Ishikawa (cell line): Measurements from ENCODE around the gene RASD2.

Source experiments
- EGR1 ChIP-seq: IDR thresholded peaks from 2 replicates; pipeline ENCODE4 v1.6.1; 2012
- EP300 ChIP-seq: IDR thresholded peaks from 2 replicates; pipeline ENCODE4 v1.6.1; 2012; ENCODE audit warnings: borderline replicate concordance
- RAD21 ChIP-seq: IDR thresholded peaks from 2 replicates; pipeline ENCODE4 v1.6.1; 2012; ENCODE audit warnings: low read depth
- TAF1 ChIP-seq: IDR thresholded peaks from 2 replicates; pipeline ENCODE4 v1.6.1; 2012; ENCODE audit warnings: low read depth, mild to moderate bottlenecking
- TCF12 ChIP-seq: IDR thresholded peaks from 2 replicates; pipeline ENCODE4 v1.6.1; 2012; ENCODE audit warnings: low read depth
- USF1 ChIP-seq: IDR thresholded peaks from 2 replicates; pipeline ENCODE4 v1.6.1; 2012
- ZBTB7A ChIP-seq: IDR thresholded peaks from 2 replicates; pipeline ENCODE4 v1.6.1; 2012; ENCODE audit warnings: low read depth
- TF ChIP-seq, protein P1 (sequence below): IDR thresholded peaks from 2 replicates; pipeline ENCODE4 v1.6.1; 2012; ENCODE audit warnings: low read depth, mild to moderate bottlenecking
- TF ChIP-seq, protein P2 (sequence below): IDR thresholded peaks from 2 replicates; pipeline ENCODE4 v1.6.1; 2012

- TF ChIP-seq USF1, result no peak
- TF ChIP-seq, protein P1, sequence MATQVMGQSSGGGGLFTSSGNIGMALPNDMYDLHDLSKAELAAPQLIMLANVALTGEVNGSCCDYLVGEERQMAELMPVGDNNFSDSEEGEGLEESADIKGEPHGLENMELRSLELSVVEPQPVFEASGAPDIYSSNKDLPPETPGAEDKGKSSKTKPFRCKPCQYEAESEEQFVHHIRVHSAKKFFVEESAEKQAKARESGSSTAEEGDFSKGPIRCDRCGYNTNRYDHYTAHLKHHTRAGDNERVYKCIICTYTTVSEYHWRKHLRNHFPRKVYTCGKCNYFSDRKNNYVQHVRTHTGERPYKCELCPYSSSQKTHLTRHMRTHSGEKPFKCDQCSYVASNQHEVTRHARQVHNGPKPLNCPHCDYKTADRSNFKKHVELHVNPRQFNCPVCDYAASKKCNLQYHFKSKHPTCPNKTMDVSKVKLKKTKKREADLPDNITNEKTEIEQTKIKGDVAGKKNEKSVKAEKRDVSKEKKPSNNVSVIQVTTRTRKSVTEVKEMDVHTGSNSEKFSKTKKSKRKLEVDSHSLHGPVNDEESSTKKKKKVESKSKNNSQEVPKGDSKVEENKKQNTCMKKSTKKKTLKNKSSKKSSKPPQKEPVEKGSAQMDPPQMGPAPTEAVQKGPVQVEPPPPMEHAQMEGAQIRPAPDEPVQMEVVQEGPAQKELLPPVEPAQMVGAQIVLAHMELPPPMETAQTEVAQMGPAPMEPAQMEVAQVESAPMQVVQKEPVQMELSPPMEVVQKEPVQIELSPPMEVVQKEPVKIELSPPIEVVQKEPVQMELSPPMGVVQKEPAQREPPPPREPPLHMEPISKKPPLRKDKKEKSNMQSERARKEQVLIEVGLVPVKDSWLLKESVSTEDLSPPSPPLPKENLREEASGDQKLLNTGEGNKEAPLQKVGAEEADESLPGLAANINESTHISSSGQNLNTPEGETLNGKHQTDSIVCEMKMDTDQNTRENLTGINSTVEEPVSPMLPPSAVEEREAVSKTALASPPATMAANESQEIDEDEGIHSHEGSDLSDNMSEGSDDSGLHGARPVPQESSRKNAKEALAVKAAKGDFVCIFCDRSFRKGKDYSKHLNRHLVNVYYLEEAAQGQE, result no peak
- no peak for TF ChIP-seq TCF12
- TF ChIP-seq TAF1, result no peak
- no peak for TF ChIP-seq ZBTB7A
- no peak for TF ChIP-seq EP300
- TF ChIP-seq RAD21, result no peak
- TF ChIP-seq, protein P2, sequence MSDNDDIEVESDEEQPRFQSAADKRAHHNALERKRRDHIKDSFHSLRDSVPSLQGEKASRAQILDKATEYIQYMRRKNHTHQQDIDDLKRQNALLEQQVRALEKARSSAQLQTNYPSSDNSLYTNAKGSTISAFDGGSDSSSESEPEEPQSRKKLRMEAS, result no peak
- no peak for TF ChIP-seq EGR1
Observed at GRCh38 chr22:35581023-35581413, 40.4 kb downstream of the RASD2 start.
